Neural progenitor cell (in vitro differentiated cells): Measurements from ENCODE around the gene ZNF536. TPM values are rescaled to one million over a fixed set of nuclear protein-coding genes. Genes with fewer than 3 reads are reported as not detected.

Source experiments
- DNase-seq: peaks from one replicate; pipeline ENCODE4 v3.0.0-alpha.2; 2016; ENCODE audit warnings: low spot score
- H2AFZ ChIP-seq: fragments of 200-600 bp; sonication (generic); replicated peaks from 2 replicates; pipeline ENCODE4 v1.6.1; 2016; ENCODE audit warnings: antibody characterized with exemption
- H3F3A ChIP-seq: fragments of 200-600 bp; sonication (generic); 2 replicates; pipeline ENCODE4 v1.6.1; 2016; ENCODE audit warnings: antibody characterized with exemption, low read depth
- H3K27ac ChIP-seq: fragments of 200-600 bp; sonication (generic); 2 replicates; pipeline ENCODE4 v1.5.1; 2016; ENCODE audit warnings: mild to moderate bottlenecking
- H3K27me3 ChIP-seq: fragments of 200-600 bp; sonication (generic); 2 replicates; pipeline ENCODE4 v1.6.1; 2016; ENCODE audit warnings: mild to moderate bottlenecking, moderate library complexity
- H3K36me3 ChIP-seq: fragments of 200-600 bp; sonication (generic); 2 replicates; pipeline ENCODE4 v1.5.1; 2016
- H3K4me1 ChIP-seq: fragments of 200-600 bp; sonication (generic); 2 replicates; pipeline ENCODE4 v1.6.1; 2016; ENCODE audit warnings: mixed run types
- H3K4me2 ChIP-seq: fragments of 200-600 bp; sonication (generic); 2 replicates; pipeline ENCODE4 v1.6.1; 2016
- H3K4me3 ChIP-seq: fragments of 200-600 bp; sonication (generic); 2 replicates; pipeline ENCODE4 v1.5.1; 2016
- H3K79me2 ChIP-seq: fragments of 200-600 bp; sonication (generic); 2 replicates; pipeline ENCODE4 v1.6.1; 2016; ENCODE audit warnings: low read depth
- H3K9ac ChIP-seq: fragments of 200-600 bp; sonication (generic); 2 replicates; pipeline ENCODE4 v1.6.1; 2016
- H3K9me3 ChIP-seq: fragments of 200-600 bp; sonication (generic); 2 replicates; pipeline ENCODE4 v1.5.1; 2016; ENCODE audit warnings: low read depth
- H4K20me1 ChIP-seq: fragments of 200-600 bp; sonication (generic); 2 replicates; pipeline ENCODE4 v1.6.1; 2016; ENCODE audit warnings: low read depth
- H3K27ac Mint-ChIP-seq: 3 replicates; pipeline ENCODE4 v1.8.0; 2021; ENCODE audit warnings: mixed read lengths
- H3K27me3 Mint-ChIP-seq: 2 replicates; pipeline ENCODE4 v1.8.0; 2022; ENCODE audit warnings: low read depth, mild to moderate bottlenecking, inconsistent platforms, moderate library complexity, mixed read lengths; ENCODE audit not compliant: insufficient read depth
- H3K36me3 Mint-ChIP-seq: 3 replicates; pipeline ENCODE4 v1.8.0; 2021; ENCODE audit warnings: mixed read lengths
- H3K4me1 Mint-ChIP-seq: 3 replicates; pipeline ENCODE4 v1.8.0; 2021; ENCODE audit warnings: mixed read lengths
- H3K4me3 Mint-ChIP-seq: 3 replicates; pipeline ENCODE4 v1.8.0; 2021; ENCODE audit warnings: mild to moderate bottlenecking, moderate library complexity, mixed read lengths
- H3K9me3 Mint-ChIP-seq: 3 replicates; pipeline ENCODE4 v1.8.0; 2020; ENCODE audit warnings: mixed read lengths
- EZH2 ChIP-seq: fragments of 200-600 bp; sonication (generic); IDR thresholded peaks from 2 replicates; pipeline ENCODE4 v1.6.1; 2017; ENCODE audit warnings: antibody characterized with exemption, mild to moderate bottlenecking, moderate library complexity
- EZH2phosphoT487 ChIP-seq: fragments of 200-600 bp; sonication (generic); IDR thresholded peaks from 2 replicates; pipeline ENCODE4 v1.6.1; 2017; ENCODE audit warnings: antibody characterized with exemption
- total RNA-seq: library from RNA; depleted of rRNA; stranded (reverse); fragments of >200 nt; gene quantifications from 2 replicates; pipeline ENCODE4 v1.2.3, GENCODE V29; 2015; ENCODE audit warnings: low replicate concordance
- TF ChIP-seq, protein P1 (sequence below): fragments of 200-600 bp; sonication (generic); IDR thresholded peaks from 2 replicates; pipeline ENCODE4 v1.5.1; 2017; ENCODE audit warnings: antibody characterized with exemption, mild to moderate bottlenecking

The ZNF536 gene
- total RNA-seq, 1 donor from 2014 or later, result 0.24 TPM

DNA sequence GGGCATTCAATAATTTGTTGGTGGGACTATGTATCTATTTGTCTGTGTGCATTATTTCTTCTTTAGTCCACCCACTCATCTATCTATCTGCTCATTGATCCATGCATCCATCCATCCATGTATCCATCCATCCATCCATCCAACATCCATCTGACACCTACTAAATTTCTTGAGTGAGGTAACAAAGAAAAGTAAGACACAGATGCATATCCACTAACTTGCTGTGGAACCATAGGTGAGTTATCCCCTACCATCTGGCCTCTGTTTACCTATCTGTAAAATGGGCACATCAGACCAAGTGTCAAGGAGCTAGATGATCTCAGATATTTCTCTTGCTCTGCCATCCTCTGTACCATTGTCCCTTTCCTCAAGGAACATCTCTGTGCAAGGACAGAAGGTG is 54.7 kb downstream of the ZNF536 start:
- Mint-ChIP-seq H3K27ac (no peak overlapping the region), H3K9me3 (no peaks in the 10 kb centered on the region)

DNA sequence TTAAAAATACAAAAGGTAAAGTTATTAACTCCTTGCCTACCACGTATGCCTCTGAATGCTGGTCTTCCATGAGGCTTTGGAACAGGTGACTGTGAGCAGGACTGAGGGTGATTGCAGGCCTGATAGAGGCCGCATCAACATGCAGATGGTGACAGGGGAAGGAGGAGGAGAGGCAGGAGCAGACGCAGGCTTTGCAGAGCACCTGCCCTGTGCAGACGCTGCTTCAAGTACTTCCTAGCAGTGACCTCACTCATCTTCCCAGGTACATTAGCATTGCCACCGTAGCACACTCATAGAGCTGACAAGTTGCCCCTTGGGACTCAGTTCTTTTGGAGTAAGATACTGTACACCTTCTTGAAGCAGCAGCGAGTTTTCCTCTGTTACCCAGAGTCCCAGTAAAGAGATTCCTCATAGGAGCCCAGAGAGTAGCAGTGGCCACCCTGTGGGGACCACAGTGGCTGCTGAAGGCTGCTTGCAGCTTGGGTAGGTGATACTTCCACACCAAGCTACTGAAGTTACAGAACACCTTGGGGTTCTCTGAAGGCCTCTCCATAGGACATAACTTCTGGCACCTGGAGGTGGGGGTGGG is 56.0 kb downstream of the ZNF536 start:
- no peaks in the 10 kb centered on the region for H3K27me3 ChIP-seq
- H3K4me1 ChIP-seq, result no peaks in the 10 kb centered on the region
- Mint-ChIP-seq H3K27ac (no peak overlapping the region), H3K27me3 (peaks cover 7% of the 10 kb centered on the region), H3K9me3 (no peaks in the 10 kb centered on the region), H3K4me3 (no peak overlapping the region), H3K4me1 (peaks cover 7% of the 10 kb centered on the region), H3K36me3 (no peaks in the 10 kb centered on the region)
- H3F3A ChIP-seq, result no peaks in the 10 kb centered on the region
- no peak overlapping the region for H3K27ac ChIP-seq
- no peaks in the 10 kb centered on the region for H4K20me1 ChIP-seq
- H3K79me2 ChIP-seq, result no peaks in the 10 kb centered on the region
- no peaks in the 10 kb centered on the region for H3K9me3 ChIP-seq
- no peaks in the 10 kb centered on the region for H3K36me3 ChIP-seq
- no peak for DNase-seq
- TF ChIP-seq EZH2phosphoT487, result no peak
- TF ChIP-seq, protein P1, sequence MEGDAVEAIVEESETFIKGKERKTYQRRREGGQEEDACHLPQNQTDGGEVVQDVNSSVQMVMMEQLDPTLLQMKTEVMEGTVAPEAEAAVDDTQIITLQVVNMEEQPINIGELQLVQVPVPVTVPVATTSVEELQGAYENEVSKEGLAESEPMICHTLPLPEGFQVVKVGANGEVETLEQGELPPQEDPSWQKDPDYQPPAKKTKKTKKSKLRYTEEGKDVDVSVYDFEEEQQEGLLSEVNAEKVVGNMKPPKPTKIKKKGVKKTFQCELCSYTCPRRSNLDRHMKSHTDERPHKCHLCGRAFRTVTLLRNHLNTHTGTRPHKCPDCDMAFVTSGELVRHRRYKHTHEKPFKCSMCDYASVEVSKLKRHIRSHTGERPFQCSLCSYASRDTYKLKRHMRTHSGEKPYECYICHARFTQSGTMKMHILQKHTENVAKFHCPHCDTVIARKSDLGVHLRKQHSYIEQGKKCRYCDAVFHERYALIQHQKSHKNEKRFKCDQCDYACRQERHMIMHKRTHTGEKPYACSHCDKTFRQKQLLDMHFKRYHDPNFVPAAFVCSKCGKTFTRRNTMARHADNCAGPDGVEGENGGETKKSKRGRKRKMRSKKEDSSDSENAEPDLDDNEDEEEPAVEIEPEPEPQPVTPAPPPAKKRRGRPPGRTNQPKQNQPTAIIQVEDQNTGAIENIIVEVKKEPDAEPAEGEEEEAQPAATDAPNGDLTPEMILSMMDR, result no peak
- TF ChIP-seq EZH2, result no peak
- no peak overlapping the region for H2AFZ ChIP-seq
- no peak overlapping the region for H3K4me3 ChIP-seq
- H3K4me2 ChIP-seq, result no peak overlapping the region
- H3K9ac ChIP-seq, result no peak overlapping the region

More for the DNA sequence above, 54.7 kb downstream of the ZNF536 start:
- no peaks in the 10 kb centered on the region for H3K79me2 ChIP-seq
- no peaks in the 10 kb centered on the region for H3K27me3 ChIP-seq
- no peak for DNase-seq
- Mint-ChIP-seq H3K27me3 (peaks cover 7% of the 10 kb centered on the region), H3K36me3 (no peaks in the 10 kb centered on the region), H3K4me1 (peaks cover 7% of the 10 kb centered on the region), H3K4me3 (no peak overlapping the region)
- no peaks in the 10 kb centered on the region for H3K4me1 ChIP-seq
- H3K9me3 ChIP-seq, result no peaks in the 10 kb centered on the region
- H3K9ac ChIP-seq, result no peak overlapping the region
- no peak for TF ChIP-seq EZH2phosphoT487
- no peak for TF ChIP-seq EZH2
- TF ChIP-seq, protein P1, result no peak
- no peak overlapping the region for H2AFZ ChIP-seq
- no peaks in the 10 kb centered on the region for H3F3A ChIP-seq
- H3K36me3 ChIP-seq, result no peaks in the 10 kb centered on the region
- no peaks in the 10 kb centered on the region for H4K20me1 ChIP-seq
- H3K4me3 ChIP-seq, result no peak overlapping the region
- no peak overlapping the region for H3K4me2 ChIP-seq
- no peak overlapping the region for H3K27ac ChIP-seq

DNA sequence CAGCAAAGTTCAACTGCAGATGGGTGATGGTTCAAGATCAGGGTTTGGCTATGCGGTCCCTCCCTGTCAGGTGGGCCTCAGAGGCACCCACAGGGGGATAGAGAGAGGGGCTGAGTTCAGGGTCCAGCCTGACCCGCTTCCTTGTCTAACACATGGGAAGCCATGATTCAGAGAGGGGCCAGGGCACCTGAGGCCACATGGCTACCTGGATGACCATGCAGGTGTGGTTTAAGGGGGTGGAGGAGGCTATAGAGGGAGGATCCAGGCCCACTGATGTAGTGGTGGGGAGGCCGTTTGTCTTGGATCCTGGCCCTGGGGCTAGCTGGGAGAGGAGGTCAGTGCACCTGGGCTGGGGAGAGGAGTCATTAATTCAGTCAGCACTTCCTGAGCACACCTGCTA is 56.7 kb downstream of the ZNF536 start:
- no peak for TF ChIP-seq EZH2phosphoT487
- TF ChIP-seq EZH2, result no peak
- TF ChIP-seq, protein P1, result no peak
- Histone ChIP-seq H3K4me1 (no peaks in the 10 kb centered on the region), H3F3A (no peaks in the 10 kb centered on the region), H3K27me3 (no peaks in the 10 kb centered on the region), H3K36me3 (no peaks in the 10 kb centered on the region), H3K9ac (no peak overlapping the region), H4K20me1 (no peaks in the 10 kb centered on the region), H3K4me2 (no peak overlapping the region), H3K27ac (no peak overlapping the region), H3K9me3 (no peaks in the 10 kb centered on the region), H3K4me3 (no peak overlapping the region), H2AFZ (no peak overlapping the region), H3K79me2 (no peaks in the 10 kb centered on the region)
- Mint-ChIP-seq H3K36me3 (no peaks in the 10 kb centered on the region), H3K4me1 (peaks cover 7% of the 10 kb centered on the region), H3K27ac (no peak overlapping the region), H3K9me3 (no peaks in the 10 kb centered on the region), H3K4me3 (no peak overlapping the region), H3K27me3 (peaks cover 5% of the 10 kb centered on the region)
- DNase-seq, result no peak
